Chondrocyte (in vitro differentiated cells): ENCODE measurements around the gene GPR34. TPM values are rescaled to one million over a fixed set of nuclear protein-coding genes. Genes with fewer than 3 reads are reported as not detected.

Source experiments
- DNase-seq: peaks from one replicate; pipeline ENCODE4 v3.0.0; 2021; ENCODE audit warnings: mixed read lengths, low spot score
- H3K27ac Mint-ChIP-seq: one replicate; pipeline ENCODE4 v1.8.0; 2021; ENCODE audit warnings: mild to moderate bottlenecking, moderate library complexity, mixed read lengths; ENCODE audit not compliant: unreplicated experiment
- H3K27me3 Mint-ChIP-seq: 2 replicates; pipeline ENCODE4 v1.8.0; 2021; ENCODE audit warnings: low read depth, mixed read lengths
- H3K36me3 Mint-ChIP-seq: 2 replicates; pipeline ENCODE4 v1.8.0; 2021; ENCODE audit warnings: low read depth, mixed read lengths
- H3K4me1 Mint-ChIP-seq: 2 replicates; pipeline ENCODE4 v1.8.0; 2021; ENCODE audit warnings: low read depth, mild to moderate bottlenecking, mixed read lengths
- H3K4me3 Mint-ChIP-seq: one replicate; pipeline ENCODE4 v1.8.0; 2021; ENCODE audit warnings: mild to moderate bottlenecking, moderate library complexity, mixed read lengths; ENCODE audit not compliant: unreplicated experiment
- H3K9me3 Mint-ChIP-seq: 2 replicates; pipeline ENCODE4 v1.8.0; 2021; ENCODE audit warnings: low read depth, mixed read lengths
- total RNA-seq: library from RNA; stranded (reverse); gene quantifications from 3 replicates; pipeline ENCODE4 v1.2.1, GENCODE V29; 2021
- TF ChIP-seq, protein P1 (sequence below): fragments of 200-600 bp; sonication (generic); IDR thresholded peaks from 2 replicates; pipeline ENCODE4 v1.5.0; 2021; ENCODE audit warnings: antibody characterized with exemption, mild to moderate bottlenecking, moderate library complexity

The GPR34 gene
- total RNA-seq, 1 donor from 2014 or later: not detected

- H3K9me3 Mint-ChIP-seq: peaks cover 4% of the 10 kb centered on the region
Measured at GRCh38 chrX:41732260-41732659, 43.5 kb downstream of the GPR34 start.

GRCh38 chrX:41733939-41734338 is 45.2 kb downstream of the GPR34 start:
- no peak overlapping the region for H3K4me3 Mint-ChIP-seq
- no peak overlapping the region for H3K27ac Mint-ChIP-seq
- no peaks in the 10 kb centered on the region for H3K27me3 Mint-ChIP-seq
- H3K9me3 Mint-ChIP-seq: peaks cover 4% of the 10 kb centered on the region
- peaks cover 9% of the 10 kb centered on the region for H3K4me1 Mint-ChIP-seq
- H3K36me3 Mint-ChIP-seq: no peaks in the 10 kb centered on the region
- DNase-seq: no peak
- TF ChIP-seq, protein P1, sequence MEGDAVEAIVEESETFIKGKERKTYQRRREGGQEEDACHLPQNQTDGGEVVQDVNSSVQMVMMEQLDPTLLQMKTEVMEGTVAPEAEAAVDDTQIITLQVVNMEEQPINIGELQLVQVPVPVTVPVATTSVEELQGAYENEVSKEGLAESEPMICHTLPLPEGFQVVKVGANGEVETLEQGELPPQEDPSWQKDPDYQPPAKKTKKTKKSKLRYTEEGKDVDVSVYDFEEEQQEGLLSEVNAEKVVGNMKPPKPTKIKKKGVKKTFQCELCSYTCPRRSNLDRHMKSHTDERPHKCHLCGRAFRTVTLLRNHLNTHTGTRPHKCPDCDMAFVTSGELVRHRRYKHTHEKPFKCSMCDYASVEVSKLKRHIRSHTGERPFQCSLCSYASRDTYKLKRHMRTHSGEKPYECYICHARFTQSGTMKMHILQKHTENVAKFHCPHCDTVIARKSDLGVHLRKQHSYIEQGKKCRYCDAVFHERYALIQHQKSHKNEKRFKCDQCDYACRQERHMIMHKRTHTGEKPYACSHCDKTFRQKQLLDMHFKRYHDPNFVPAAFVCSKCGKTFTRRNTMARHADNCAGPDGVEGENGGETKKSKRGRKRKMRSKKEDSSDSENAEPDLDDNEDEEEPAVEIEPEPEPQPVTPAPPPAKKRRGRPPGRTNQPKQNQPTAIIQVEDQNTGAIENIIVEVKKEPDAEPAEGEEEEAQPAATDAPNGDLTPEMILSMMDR: no peak

More at GRCh38 chrX:41732260-41732659, 43.5 kb downstream of the GPR34 start:
- no peak for DNase-seq
- no peak overlapping the region for H3K4me3 Mint-ChIP-seq
- no peaks in the 10 kb centered on the region for H3K27me3 Mint-ChIP-seq
- peaks cover 9% of the 10 kb centered on the region for H3K4me1 Mint-ChIP-seq
- no peaks in the 10 kb centered on the region for H3K36me3 Mint-ChIP-seq
- TF ChIP-seq, protein P1: no peak
- no peak overlapping the region for H3K27ac Mint-ChIP-seq

DNA sequence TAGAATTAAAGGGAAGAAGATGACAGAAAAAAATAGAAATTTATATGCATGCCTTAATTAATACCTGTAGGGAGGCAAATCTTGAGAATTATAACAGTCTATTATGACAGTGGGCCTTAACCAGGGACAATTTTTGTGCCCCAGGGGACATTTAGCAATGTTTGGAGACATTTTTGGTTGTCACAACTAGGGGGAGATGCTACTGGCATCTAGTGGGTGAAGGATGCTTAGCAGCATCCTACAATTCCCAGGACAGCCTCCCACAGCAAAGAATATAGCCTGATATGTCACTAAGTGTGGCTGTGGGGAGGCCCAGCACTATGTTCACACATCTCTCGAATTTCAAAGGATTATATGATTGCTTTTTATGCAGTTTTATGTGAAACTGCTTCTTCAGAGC is 45.8 kb downstream of the GPR34 start:
- no peaks in the 10 kb centered on the region for H3K36me3 Mint-ChIP-seq
- H3K9me3 Mint-ChIP-seq: peaks cover 4% of the 10 kb centered on the region
- DNase-seq: no peak
- no peak overlapping the region for H3K4me3 Mint-ChIP-seq
- H3K27ac Mint-ChIP-seq: no peak overlapping the region
- TF ChIP-seq, protein P1: peak; percentile 77
- peaks cover 9% of the 10 kb centered on the region for H3K4me1 Mint-ChIP-seq
- no peaks in the 10 kb centered on the region for H3K27me3 Mint-ChIP-seq

- Mint-ChIP-seq H3K4me3 (no peak overlapping the region), H3K27ac (no peak overlapping the region), H3K9me3 (peaks cover 4% of the 10 kb centered on the region), H3K4me1 (peaks cover 9% of the 10 kb centered on the region), H3K27me3 (no peaks in the 10 kb centered on the region), H3K36me3 (no peaks in the 10 kb centered on the region)
- no peak for DNase-seq
- TF ChIP-seq, protein P1: no peak
Measured at GRCh38 chrX:41737065-41737464, 48.3 kb downstream of the GPR34 start.

- Mint-ChIP-seq H3K36me3 (no peaks in the 10 kb centered on the region), H3K27ac (no peak overlapping the region)
Measured at GRCh38 chrX:41739871-41740270, 51.1 kb downstream of the GPR34 start.

More at GRCh38 chrX:41739871-41740270, 51.1 kb downstream of the GPR34 start:
- TF ChIP-seq, protein P1: no peak
- Mint-ChIP-seq H3K9me3 (peaks cover 4% of the 10 kb centered on the region), H3K4me1 (no peaks in the 10 kb centered on the region), H3K4me3 (no peak overlapping the region), H3K27me3 (no peaks in the 10 kb centered on the region)
- DNase-seq: no peak

Other genes starting within 250 kb of the GPR34 start
- gene NYX, start 241.6 kb upstream of the GPR34 start, total RNA-seq: not detected in 3 replicates
- gene GPR82, start 35.2 kb downstream of the GPR34 start, total RNA-seq: not detected in 3 replicates
- gene CASK, start 234.6 kb downstream of the GPR34 start, total RNA-seq: 39.5 to 44.9 TPM (median 40.8 TPM) in 3 replicates